HG03457 (cell line): ENCODE measurements around the gene PDSS2.
"Not testable (repeated sequence)": the region's sequence is repeated elsewhere in the genome, so short reads cannot be mapped to it uniquely, and the experiment has no call there.

Experiments used
- ATAC-seq: cut with Tn5 transposase; IDR thresholded peaks from one replicate; pipeline ENCODE4 v1.9.1; 2021; ENCODE audit warnings: moderate number of reproducible peaks; ENCODE audit not compliant: unreplicated experiment

Gene PDSS2

DNA sequence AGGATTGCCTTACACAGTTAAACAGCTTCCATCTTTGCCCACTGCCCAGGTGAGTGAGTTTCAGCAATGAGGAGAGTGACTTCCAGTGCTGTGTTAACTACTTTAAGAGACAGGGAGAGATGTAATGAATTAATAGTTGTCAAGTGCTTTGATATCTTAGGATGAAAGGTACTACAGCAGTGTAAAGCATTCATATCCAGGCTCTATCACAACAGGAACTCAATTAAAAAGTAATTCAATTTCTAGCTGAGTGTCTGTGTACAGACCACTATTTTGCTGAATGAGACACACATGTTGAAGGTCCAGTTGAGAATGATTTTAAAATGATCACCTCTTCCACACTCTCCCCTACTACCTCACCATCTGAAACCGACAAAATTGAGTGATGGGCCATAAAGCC, 273.3 kb downstream of the PDSS2 start:
- ATAC-seq, result no peak

DNA sequence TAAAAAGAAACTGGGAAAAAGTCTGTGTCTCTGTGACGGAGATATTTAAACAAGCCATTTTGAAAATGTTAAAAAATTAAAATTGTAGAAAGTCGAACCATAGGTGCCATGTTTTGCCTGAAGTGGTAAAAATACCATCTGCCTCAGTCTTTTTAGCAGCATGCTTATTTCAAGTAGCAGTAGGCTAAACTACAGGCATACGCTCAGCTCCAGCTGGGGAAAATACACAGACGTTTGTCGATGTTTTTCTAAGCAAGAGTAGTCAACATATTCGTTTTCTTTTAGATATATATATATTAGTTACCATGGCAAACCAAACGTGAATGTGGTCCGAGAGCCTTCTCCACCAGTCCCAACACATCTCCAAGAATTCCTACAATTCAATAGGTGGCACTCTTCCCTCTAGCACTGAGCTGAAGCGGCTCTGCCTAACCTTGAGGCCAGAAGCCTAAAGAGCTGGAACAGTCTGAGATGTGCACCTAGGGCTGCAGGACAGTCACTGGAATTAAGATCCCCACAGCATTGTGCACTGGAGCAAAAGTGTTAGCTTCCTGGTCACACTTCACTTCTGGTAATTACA, 273.9 kb downstream of the PDSS2 start:
- no peak for ATAC-seq

DNA sequence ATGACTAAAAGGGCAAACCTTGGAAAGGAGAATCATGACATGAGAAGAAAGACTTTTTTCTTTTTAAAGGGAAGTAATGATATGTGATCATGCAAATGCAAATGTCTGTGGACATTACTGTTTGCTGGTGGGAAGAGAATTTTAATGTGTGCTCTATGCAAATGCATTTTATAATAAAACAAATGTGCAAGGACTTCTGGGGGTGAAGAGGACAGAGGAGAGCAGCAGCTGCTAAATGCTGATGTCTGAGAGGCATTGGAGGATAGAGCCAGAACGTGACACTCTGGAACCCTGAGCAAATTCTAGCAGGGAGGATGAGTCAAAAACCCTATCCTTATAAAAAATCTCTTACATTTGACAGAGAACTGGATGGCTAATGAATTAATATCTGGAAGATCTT, 274.9 kb downstream of the PDSS2 start:
- no peak for ATAC-seq

DNA sequence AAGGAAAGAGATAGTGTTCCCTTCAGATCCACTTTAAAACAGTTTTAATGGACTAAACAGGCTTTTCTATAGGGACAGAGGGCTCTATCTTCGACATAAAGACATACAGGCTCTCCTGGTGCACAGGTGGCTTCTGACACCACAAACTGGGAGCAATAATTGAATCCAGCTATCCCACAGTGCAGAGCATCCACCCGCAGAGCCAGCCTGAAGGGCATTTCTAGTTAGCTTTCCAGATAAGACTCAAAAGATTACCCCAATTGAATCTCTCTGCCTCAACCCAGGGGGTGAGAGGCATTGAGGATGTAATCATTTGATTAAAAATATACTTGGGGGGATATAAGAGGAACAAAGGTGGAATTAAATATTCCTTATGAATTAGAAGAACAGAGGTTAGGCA, 279.3 kb downstream of the PDSS2 start:
- no peak for ATAC-seq

DNA sequence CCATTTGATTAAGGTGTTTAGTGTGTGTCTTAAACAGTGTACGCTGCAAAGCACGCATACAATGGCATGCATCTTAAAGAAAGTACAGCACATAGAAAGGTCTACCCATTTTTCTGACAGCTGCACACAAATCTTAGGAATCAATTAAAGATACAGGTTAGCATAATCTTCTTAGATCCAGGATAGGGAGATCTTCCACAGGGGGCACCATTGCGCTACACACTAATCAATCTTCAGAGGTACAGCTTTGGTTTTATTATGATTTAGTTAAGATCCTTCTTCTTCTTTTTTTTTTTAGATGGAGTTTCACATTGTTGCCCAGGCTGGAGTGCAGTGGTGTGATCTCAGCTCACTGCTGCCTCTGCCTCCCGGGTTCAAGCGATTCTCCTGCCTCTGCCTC, 280.4 kb downstream of the PDSS2 start:
- ATAC-seq, result no peak

DNA sequence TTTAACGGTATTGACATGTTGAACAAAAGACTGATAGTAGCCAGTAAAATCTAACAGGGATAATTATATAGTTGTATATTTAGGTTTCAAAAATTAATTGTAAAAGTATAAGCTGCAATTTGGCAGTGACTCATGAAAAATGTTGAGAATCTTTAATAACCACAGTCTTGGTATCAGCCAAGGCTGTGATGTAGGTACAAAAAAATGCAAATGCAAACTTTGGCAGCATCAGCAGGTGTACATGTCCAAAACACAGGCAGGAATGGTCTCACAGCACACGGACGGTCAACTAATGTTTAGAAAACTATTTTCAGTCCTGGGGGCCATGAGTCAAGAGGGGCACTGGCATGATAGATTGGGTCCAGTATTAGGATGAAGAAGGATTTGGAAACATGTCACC, 285.6 kb downstream of the PDSS2 start:
- no peak for ATAC-seq

DNA sequence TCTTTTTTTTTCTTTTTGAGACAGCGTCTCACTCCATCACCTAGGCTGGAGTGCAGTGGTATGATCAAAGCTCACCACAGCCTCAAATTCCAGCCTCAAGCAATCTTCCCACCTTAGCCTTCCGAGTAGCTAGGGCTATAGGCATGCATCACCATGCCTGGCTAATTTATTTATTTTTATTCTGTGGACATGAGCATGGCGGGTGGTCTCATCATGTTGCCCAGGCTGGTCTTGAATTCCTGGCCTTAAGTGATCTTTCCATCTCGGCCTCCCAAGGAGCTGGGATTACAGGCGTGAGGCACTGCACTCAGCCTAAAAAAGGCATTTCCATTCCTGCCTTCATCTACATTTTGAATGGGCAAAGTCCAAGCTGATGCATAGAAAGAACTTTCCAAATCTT, 287.9 kb downstream of the PDSS2 start:
- no peak for ATAC-seq

DNA sequence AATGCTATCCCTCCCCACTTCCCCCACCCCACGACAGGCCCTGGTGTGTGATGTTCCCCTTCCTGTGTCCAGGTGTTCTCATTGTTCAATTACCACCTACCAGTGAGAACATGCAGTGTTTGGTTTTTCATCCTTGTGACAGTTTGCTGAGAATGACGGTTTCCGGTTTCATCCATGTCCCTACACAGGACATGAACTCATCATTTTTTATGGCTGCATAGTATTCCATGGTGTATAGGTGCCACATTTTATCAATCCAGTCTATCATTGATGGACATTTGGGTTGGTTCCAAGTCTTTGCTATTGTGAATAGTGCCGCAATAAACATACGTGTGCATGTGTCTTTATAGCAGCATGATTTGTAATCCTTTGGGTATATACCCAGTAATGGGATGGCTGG, 295.1 kb downstream of the PDSS2 start:
- ATAC-seq, result not testable (repeated sequence)

DNA sequence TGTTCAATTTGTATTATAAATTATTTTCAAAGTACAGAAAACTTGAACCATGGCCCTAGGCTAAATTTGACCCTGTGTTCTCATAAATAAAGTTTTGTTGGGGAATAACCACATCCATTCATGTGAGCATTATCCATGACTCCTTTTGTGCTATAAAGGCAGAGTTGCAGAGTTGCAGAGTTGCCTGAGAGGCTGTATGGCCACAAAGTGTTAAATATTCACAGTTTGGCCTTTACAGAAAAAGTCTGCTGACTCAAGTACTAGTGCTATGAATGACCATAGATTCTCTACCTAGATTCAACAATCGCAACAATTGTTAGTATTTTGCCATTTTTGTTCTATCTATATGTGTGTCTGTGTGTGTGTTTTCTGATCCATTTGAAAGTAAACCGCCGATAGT, 297.8 kb downstream of the PDSS2 start:
- no peak for ATAC-seq

DNA sequence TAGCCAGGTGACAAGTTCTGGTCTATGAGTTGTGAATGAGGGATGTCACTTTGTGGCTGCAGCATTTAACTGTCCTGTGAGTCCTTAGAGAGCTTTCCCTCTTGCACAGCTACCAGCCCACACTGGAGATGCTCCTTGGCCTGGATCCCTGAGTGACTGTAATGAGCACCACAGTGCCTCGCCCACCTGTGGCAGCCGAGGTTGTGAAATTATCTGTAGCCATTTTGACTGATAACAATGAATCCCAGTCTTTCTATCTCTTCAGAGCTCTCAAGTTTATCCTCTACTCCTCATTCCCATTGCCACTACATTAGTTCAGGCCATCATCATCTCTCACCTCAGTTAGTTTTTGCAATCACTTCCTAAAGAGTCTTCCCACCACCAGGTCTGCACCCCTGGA, 302.7 kb downstream of the PDSS2 start:
- ATAC-seq, result no peak

DNA sequence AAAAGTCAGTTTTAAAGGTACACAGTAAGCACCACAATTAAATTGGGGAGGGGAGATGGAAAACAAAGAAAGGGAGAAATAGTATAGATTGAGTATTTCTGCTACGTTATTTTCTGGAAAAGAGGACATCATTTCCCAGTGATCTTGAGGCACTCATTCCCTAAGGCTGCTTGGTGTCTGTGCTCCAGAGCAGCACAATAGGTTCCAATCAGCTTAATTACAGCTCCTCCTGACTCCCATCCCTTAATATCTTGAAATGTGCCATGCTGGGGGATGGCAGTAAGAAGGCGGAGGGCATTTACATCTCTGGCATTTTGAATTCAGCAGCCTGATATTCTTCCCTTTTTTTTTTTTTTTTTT, 304.6 kb downstream of the PDSS2 start:
- no peak for ATAC-seq

DNA sequence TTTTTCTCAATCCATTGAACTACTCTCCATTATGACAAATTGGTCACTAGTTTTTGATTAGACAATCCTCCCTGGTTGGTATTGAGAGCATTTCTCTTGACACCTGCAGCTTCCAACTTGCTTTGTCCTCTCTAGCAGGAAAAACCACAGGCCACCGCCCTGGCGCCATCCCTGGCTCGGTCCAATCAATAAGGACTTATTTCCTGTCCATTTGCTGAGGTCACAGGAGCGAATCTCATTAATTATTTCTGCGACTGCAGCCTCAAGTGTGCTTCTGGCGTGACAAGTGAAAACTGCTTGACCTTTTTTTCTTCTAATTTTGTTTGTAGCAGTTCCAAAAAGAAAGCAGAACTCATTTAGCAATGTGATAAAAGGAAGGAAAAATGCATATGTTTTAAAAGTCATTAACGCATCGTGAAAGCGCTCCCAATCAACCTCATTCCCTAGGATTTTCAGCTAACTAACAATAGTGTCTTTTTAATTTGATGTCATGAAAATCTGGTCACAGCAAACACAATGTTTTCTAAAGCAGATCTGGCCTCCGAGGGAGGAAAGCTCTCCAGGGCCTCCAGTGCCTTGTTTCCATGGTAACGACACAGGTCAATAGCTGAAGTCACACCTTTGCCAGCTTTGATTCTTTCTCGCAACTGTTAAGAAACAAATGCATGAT, 305.1 kb downstream of the PDSS2 start:
- no peak for ATAC-seq

DNA sequence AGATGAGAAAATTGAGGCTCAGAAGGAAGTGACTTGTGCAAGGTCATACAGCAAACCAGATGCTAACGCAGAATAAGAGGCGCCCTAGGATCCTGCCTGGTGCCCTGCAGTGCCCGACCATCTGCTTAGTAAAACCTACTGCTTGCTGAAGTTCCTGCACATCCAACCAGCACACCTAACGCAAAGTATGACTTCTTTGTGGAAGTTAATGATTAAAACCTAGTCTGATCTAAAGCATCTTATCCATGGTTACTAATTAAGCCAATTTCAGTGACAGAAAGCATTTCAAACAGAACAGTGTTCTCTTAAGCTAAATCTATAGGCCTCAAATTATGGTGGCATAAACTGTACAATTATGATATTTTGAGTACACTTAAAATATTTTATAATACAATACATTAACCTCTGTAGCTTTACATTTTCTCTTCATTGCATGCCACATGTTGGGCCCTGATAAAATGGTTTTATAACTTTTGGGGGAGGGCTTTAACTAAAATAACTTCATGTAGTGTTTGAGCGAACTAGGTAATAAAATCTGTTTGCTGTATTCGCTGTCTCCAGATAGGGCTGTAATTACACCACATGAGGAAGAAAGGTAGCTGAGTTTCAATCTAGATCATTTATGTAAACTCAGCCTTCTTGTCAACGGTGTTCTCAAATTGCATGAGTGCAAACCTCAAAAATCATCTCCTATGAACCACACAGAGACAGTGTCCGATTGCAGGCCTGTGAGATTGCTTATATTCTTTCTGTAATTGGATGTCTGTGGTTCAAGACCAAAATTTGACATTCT, 306.5 kb downstream of the PDSS2 start:
- ATAC-seq, result no peak

DNA sequence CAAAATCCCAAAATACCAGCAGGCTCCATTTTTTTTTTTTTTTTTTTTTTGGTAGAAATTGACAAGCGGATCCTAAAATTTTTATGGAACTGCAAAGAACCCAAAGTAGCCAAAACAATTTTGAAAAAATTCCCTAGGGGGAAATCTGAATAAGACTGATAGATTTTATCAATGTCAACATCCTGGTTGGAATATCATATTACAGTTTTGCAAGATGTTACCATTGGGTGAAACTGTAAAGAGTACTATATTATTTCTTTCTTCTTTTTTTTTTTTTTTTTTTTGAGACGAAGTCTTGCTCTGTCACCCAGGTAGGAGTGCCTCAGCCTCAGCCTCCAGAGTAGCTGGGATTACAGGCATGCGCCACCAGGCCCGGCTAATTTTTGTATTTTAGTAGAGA, 314.7 kb downstream of the PDSS2 start:
- ATAC-seq, result no peak

DNA sequence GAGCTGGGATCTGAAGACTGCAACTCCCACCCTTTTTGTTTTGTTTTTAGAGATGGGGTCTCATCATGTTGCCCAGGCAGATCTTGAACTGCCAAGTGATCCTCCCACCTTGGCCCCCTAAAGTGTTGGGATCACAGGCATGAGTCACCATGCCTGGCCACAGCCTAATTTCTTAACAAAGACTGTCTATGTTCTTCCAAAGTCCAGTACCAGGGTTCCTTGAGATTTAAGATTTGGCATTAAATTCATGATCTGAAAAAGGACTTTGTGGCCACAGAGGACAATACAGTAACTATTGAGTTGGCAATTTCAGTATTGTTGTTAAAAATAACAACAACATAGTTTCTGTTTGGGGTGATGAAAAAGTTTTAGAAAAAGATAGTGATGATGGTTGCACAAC, 315.4 kb downstream of the PDSS2 start:
- no peak for ATAC-seq

DNA sequence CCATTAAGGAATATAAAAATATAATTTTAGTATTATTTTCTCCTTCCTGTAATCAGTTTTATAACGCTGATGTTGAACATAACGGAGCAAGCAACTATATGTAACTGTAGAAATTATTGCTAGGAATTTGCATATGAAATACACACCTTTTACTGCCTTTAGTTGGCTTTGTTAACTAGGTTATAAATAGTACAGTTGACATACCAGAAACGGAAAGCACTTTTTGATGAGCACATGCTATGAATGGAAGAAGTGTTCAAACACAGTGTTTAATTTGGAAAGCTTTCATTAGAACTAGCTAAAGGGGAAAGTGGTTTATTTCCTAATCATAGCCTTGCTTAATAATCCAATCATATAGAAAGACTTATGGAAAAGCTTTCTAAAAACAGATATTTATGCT, 318.8 kb downstream of the PDSS2 start:
- no peak for ATAC-seq

DNA sequence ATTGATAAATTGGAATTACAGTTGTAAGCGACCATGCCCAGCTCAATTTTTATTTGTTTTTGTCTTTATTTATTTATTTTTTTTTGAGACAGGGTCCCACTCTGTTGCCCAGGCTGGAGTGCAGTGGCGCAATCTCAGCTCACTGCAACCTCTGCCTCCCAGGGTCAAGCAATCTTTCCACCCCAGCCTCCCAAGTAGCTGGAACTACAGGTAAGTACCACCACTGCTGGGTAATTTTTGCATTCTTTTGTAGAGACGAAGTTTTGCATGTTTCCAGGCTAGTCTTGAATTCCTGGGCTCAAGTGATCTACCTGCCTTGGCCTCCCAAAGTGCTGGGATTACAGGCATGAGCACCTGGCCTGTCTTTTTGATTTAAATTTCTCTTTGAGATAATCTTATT, 323.0 kb downstream of the PDSS2 start:
- not testable (repeated sequence) for ATAC-seq

DNA sequence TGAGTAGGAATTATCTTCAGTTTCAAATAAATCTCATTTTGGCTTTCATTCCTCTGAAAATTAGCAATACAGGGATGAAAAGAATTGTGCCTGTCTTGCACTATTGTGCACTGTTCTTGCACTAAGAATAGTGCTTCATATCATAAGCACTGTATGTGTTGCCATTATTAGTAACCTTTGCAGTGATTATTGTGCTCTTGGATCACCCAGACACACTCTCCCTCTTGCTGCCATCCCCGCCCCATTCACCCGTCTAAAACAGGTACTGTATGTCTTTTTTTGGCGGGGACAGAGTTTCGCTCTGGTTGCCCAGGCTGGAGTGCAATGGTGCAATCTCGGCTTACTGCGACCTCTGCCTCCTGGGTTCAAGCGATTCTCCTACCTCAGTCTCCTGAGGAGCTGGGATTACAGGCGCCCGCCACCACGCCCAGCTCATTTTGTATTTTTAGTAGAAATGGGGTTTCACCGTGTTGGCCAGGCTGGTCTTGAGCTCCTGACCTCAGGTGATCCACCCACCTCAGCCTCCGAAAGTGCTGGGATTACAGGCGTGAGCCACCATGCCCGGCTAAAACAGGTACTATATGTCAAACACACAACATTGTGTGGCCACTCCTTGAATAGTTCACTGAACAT, 324.2 kb downstream of the PDSS2 start:
- ATAC-seq, result not testable (repeated sequence)

DNA sequence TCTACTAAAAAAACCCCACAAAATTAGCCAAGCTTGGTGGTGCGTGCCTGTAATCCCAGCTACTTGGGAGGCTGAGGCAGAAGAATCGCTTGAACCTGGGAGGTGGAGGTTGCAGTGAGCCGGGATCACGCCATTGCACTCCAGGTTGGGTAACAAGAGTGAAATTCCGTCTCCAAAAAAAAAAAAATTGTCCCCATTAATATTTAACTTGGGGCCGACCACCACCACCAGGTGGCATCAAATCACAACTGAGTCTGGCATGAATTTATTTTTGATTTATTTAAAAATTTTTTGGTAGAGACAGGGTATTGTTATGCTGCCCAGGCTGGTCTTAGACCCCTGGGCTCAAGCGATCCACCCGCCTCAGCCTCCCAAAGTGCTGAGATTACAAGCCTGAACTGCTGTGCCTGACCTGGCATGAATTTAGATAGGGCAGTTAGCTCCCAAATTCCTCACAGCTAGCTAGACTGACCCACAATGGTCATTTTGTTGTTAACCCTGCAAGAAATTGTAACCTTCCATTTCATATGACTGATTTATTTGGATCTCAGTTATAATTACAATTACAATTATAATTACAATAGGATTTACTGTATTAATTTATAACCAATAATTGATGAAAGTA, 326.9 kb downstream of the PDSS2 start:
- no peak for ATAC-seq

DNA sequence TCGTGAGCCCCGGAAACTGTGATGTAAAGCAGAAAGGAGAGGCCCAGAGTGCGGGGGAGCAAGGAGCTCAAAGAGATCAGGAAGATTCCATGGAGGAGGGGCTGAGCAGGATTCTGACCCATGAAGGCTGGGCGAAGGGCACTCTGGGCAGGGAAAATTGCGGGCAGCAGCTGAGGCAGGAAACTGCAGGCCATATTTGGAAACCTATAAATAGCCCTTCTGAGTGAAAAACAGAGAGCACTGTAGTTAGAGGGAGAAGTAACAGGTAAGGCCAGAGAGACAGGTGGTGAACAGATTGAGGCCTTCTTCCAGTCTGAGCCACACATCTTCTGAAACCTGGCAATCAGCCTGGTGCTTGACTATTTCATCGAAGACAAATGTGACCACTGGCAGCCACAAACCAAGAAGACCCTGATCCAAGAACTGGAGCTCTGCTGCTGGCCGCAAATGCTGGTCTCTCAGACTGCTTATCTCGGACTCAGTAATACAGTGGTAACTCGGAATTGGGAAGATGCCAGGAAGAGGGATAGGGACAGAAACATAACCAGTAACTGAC, 329.9 kb downstream of the PDSS2 start:
- no peak for ATAC-seq

DNA sequence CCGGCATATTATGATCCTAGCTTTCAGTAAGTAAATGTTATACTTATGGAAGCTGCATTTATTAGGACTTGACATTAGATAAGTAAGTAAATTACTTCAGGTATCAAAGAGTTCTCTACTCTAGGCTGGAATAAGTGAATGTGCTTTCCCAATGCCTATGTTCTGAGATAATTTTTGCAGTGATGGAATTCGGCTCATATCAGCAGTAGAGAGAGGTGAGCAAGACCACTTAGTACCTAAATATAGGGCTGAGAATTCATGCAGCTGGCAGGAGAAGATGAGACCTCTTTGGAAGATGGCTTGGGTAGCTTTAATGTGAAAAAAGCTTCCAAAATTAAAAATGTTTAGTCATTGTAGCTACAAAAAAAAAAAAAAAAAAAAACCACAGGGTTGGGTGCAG, 330.8 kb downstream of the PDSS2 start:
- ATAC-seq, result no peak
